NT2/D1 (cell line): ENCODE measurements around the gene INTS1.
"Not testable (repeated sequence)": the region's sequence is repeated elsewhere in the genome, so short reads cannot be mapped to it uniquely, and the experiment has no call there.

ENCODE experiments used
- SUZ12 ChIP-seq: IDR thresholded peaks from 2 replicates; pipeline ENCODE4 v1.6.1; 2011; ENCODE audit not compliant: insufficient read length, insufficient read depth; ENCODE audit errors: extremely low read depth
- YY1 ChIP-seq: IDR thresholded peaks from 2 replicates; pipeline ENCODE4 v1.6.1; 2011; ENCODE audit not compliant: insufficient read length, insufficient read depth
- ZNF274 ChIP-seq: IDR thresholded peaks from 2 replicates; pipeline ENCODE4 v1.6.1; 2011; ENCODE audit warnings: mild to moderate bottlenecking, low read depth, low read length

GRCh38 chr7:1515509-1515967 is 11.3 kb upstream of the INTS1 start:
- TF ChIP-seq ZNF274, YY1, SUZ12: not testable (repeated sequence)
